Chondrocyte (in vitro differentiated cells): ENCODE data around the gene IL3RA. TPM values are rescaled to one million over a fixed set of nuclear protein-coding genes. Genes with fewer than 3 reads are reported as not detected.
A peak's percentile ranks its signal among the peaks of the same experiment; 100 is the strongest.

Experiments
- DNase-seq: peaks from one replicate; pipeline ENCODE4 v3.0.0; 2021; ENCODE audit warnings: mixed read lengths, low spot score
- H3K27ac Mint-ChIP-seq: one replicate; pipeline ENCODE4 v1.8.0; 2021; ENCODE audit warnings: mild to moderate bottlenecking, moderate library complexity, mixed read lengths; ENCODE audit not compliant: unreplicated experiment
- H3K27me3 Mint-ChIP-seq: 2 replicates; pipeline ENCODE4 v1.8.0; 2021; ENCODE audit warnings: low read depth, mixed read lengths
- H3K36me3 Mint-ChIP-seq: 2 replicates; pipeline ENCODE4 v1.8.0; 2021; ENCODE audit warnings: low read depth, mixed read lengths
- H3K4me1 Mint-ChIP-seq: 2 replicates; pipeline ENCODE4 v1.8.0; 2021; ENCODE audit warnings: low read depth, mild to moderate bottlenecking, mixed read lengths
- H3K4me3 Mint-ChIP-seq: one replicate; pipeline ENCODE4 v1.8.0; 2021; ENCODE audit warnings: mild to moderate bottlenecking, moderate library complexity, mixed read lengths; ENCODE audit not compliant: unreplicated experiment
- H3K9me3 Mint-ChIP-seq: 2 replicates; pipeline ENCODE4 v1.8.0; 2021; ENCODE audit warnings: low read depth, mixed read lengths
- total RNA-seq: library from RNA; stranded (reverse); gene quantifications from 3 replicates; pipeline ENCODE4 v1.2.1, GENCODE V29; 2021
- TF ChIP-seq, protein P1 (sequence below): fragments of 200-600 bp; sonication (generic); IDR thresholded peaks from 2 replicates; pipeline ENCODE4 v1.5.0; 2021; ENCODE audit warnings: antibody characterized with exemption, mild to moderate bottlenecking, moderate library complexity

IL3RA gene
- total RNA-seq, 1 donor from 2014 or later: 0.47 TPM

DNA sequence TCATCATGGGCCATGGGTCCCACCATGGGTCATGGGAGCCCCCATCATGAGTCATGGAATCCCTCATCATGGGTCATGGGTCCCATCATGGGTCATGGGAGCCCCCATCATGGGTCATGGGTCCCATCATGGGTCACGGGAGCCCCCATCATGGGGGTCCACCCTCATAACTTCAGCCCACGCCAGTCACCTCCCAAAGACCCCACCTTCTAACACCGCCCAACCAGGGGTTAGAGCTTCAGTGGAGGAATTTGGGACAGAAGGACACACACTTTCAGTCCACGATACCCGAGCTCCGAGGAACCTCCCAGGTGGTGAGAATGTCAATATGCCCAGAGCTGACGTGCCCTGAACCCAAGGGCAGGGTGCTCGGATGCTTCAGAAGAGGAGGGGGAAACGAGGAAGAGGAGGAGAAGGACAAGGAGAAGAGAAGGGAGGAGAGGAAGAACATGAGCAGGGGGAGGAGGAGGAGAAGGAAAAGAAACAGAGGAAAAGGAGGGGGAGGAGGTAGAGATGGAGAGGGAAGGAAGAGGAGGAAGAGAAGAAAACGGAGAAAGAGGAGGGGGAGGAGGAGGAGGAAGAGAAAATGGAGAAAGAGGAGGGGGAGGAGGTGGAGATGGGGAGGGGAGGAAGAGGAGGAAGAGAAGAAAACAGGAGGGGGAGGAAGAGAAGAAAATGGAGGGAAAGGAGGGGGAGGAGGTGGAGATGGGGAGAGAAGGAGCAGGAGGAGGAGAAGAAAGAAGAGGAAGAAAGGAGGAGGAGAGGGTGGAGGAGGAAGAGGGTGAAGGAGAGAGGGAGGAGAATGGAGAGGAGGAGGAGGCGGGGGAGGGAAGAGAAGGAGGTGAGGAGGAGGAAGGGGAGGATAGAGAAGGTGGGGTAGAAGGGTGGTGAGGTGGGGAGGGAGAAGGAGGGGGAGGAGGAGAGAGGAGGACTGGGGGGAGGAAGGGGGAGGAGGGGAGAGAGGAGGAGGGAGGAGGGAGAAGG lies 17.7 kb downstream of the IL3RA start:
- Mint-ChIP-seq H3K27ac (no peak overlapping the region), H3K36me3 (peaks cover 4% of the 10 kb centered on the region), H3K4me1 (no peaks in the 10 kb centered on the region), H3K9me3 (no peaks in the 10 kb centered on the region), H3K27me3 (no peaks in the 10 kb centered on the region), H3K4me3 (no peak overlapping the region)
- TF ChIP-seq, protein P1, sequence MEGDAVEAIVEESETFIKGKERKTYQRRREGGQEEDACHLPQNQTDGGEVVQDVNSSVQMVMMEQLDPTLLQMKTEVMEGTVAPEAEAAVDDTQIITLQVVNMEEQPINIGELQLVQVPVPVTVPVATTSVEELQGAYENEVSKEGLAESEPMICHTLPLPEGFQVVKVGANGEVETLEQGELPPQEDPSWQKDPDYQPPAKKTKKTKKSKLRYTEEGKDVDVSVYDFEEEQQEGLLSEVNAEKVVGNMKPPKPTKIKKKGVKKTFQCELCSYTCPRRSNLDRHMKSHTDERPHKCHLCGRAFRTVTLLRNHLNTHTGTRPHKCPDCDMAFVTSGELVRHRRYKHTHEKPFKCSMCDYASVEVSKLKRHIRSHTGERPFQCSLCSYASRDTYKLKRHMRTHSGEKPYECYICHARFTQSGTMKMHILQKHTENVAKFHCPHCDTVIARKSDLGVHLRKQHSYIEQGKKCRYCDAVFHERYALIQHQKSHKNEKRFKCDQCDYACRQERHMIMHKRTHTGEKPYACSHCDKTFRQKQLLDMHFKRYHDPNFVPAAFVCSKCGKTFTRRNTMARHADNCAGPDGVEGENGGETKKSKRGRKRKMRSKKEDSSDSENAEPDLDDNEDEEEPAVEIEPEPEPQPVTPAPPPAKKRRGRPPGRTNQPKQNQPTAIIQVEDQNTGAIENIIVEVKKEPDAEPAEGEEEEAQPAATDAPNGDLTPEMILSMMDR: no peak
- peak; percentile 51 for DNase-seq

DNA sequence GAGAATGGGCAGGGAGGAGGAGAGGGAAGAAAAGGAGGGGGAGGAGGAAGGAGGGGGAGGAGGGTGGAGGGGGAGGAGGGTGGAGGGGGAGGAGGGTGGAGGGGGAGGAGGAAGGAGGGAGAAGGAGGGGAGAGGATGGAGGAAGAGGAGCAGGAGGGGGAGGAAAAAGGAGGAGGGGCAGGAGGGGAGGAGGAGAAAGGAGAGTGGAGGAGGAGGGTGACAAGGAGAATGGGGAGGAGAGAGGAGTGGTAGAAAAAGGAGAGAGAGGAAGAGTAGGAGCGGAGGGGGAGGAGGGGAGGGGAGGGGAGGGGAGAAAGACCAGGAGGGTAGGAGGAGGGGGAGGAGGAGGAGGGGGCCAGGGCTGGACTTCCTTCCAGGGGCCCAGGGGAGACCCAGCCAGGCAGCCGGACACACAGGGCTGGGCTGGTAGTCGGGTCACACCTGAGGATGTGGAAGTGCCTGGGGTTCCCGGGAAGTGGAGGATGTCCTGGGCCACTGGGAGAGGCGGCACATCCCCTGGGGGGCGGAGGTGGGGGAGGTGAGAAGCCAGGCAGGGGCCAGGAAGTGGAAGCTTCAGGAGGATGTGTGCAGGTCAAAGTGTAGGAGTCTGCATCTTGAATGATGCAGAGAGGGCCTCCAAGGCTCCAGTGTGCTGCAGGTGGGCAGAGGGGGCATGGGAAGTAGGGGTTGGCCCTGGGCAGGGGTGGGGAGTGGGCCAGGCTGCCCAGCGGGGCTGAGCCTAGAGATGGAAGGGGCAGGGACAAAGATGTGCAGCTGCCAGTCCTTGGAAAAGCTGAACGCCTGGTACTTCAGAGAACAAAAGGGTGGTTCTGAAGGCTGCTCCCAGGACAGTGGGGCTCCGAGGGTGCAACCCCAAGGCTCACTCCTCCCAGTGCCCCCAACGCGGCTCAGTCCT lies 18.8 kb downstream of the IL3RA start:
- Mint-ChIP-seq H3K27ac (no peak overlapping the region), H3K36me3 (peaks cover 4% of the 10 kb centered on the region), H3K4me3 (no peak overlapping the region), H3K4me1 (no peaks in the 10 kb centered on the region), H3K27me3 (no peaks in the 10 kb centered on the region), H3K9me3 (no peaks in the 10 kb centered on the region)
- peak; percentile 79 for DNase-seq
- TF ChIP-seq, protein P1: no peak

DNA sequence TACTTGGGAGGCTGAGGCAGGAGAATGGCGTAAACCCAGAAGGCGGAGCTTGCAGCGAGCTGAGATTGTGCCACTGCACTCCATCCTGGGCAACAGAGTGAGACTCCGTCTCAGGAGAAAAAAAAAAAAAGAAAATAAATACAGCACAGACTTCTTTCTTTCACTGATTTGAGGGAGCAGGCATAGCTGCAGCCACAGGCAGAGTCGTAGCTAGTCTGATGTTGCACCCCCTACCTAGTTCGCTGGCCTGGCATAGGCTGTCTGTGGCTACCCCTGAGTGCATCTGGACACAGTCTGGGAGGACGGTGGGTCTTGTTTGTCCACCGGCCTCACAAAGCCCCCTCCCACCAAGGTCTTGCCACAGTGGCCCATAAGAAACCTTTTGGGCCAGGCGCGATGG lies 21.4 kb downstream of the IL3RA start:
- DNase-seq: peak; percentile 46
- H3K9me3 Mint-ChIP-seq: no peaks in the 10 kb centered on the region
- TF ChIP-seq, protein P1: no peak
- no peaks in the 10 kb centered on the region for H3K27me3 Mint-ChIP-seq
- H3K4me3 Mint-ChIP-seq: no peak overlapping the region
- H3K36me3 Mint-ChIP-seq: peaks cover 14% of the 10 kb centered on the region
- H3K4me1 Mint-ChIP-seq: no peaks in the 10 kb centered on the region
- H3K27ac Mint-ChIP-seq: no peak overlapping the region

DNA sequence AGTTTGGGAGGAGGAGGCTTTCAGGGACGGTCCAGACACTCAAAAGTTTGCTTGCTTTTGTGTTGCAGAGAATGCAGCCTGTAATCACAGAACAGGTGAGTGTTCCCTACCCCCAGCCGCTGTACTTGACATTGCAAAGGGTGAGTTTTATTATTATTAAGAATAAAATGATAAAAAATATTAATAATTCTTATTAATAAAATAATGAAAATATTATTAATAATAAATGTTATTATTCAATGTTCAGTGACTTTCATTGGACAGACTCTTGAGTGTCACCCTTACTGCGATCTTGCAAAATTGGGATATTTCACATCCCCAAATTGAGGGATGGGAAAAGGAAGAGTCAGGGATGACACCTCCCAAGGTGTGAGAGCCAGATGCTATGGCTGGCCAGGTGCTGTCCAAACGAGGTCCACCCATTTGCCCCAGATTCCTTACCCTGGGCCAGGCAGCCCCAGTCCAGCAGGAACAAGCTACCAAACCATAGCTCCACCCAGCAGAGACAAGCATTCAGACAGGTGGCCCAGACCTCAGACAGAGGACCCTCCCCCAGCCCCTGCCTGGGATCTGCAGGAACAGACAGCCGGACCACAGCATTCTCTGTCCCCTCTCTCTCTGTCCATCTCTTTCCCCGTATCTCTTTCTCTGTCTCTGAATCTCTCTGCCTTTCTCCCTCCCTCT lies 22.4 kb downstream of the IL3RA start:
- TF ChIP-seq, protein P1: no peak
- peak; percentile 41 for DNase-seq
- Mint-ChIP-seq H3K36me3 (peaks cover 14% of the 10 kb centered on the region), H3K4me3 (no peak overlapping the region), H3K4me1 (no peaks in the 10 kb centered on the region), H3K27ac (no peak overlapping the region), H3K27me3 (no peaks in the 10 kb centered on the region), H3K9me3 (no peaks in the 10 kb centered on the region)
